PC-9 (cell line): Measurements from ENCODE around the gene SURF4. TPM values are rescaled to one million over a fixed set of nuclear protein-coding genes. Genes with fewer than 3 reads are reported as not detected.

Experiments used
- BruUV-seq: library from RNA; stranded (reverse); fragments of 400-500 nt; replicated peaks from 2 replicates; lab custom pipeline; 2021; lab: Mats Ljungman, UMichigan
- CTCF ChIA-PET: fragments of 300-600 bp; sonication (Branson Sonifier 250); formaldehyde crosslinking; loops from one replicate; lab custom pipeline; 2022; ENCODE audit warnings: antibody characterized with exemption; lab: Charles Lee
- POLR2A ChIA-PET: fragments of 300-600 bp; sonication (Branson Sonifier 250); formaldehyde crosslinking; loops from one replicate; lab custom pipeline; 2022; ENCODE audit warnings: antibody characterized with exemption; ENCODE audit not compliant: unreplicated experiment; lab: Charles Lee
- DNase-seq, 2 experiments: peaks; one replicate each; pipeline versions ENCODE4 v3.0.0 to v3.0.0-alpha.2; 2015 to 2022; ENCODE audit warnings: mixed read lengths in 1 of 2
- H2AFZ ChIP-seq: fragments of 200-600 bp; sonication (generic); 2 replicates; pipeline ENCODE4 v1.8.1; 2017; ENCODE audit warnings: antibody characterized with exemption
- H3F3A ChIP-seq: fragments of 200-600 bp; sonication (generic); 2 replicates; pipeline ENCODE4 v1.8.1; 2017; ENCODE audit warnings: antibody characterized with exemption, mild to moderate bottlenecking, low read depth; ENCODE audit not compliant: insufficient read depth
- H3K27ac ChIP-seq: fragments of 200-600 bp; sonication (generic); 2 replicates; pipeline ENCODE4 v1.6.1; 2016; ENCODE audit warnings: mixed run types
- H3K27me3 ChIP-seq: fragments of 200-600 bp; sonication (generic); 2 replicates; pipeline ENCODE4 v1.6.1; 2016; ENCODE audit warnings: low read depth, mixed run types; ENCODE audit not compliant: insufficient read depth
- H3K36me3 ChIP-seq: fragments of 200-600 bp; sonication (generic); 2 replicates; pipeline ENCODE4 v1.6.1; 2016; ENCODE audit warnings: low read depth, mixed run types
- H3K4me1 ChIP-seq: fragments of 200-600 bp; sonication (generic); replicated peaks from 2 replicates; pipeline ENCODE4 v1.6.1; 2016; ENCODE audit warnings: mixed run types; ENCODE audit not compliant: insufficient read depth
- H3K4me2 ChIP-seq: fragments of 200-600 bp; sonication (generic); 2 replicates; pipeline ENCODE4 v1.6.1; 2017; ENCODE audit warnings: mixed run types
- H3K4me3 ChIP-seq: fragments of 200-600 bp; sonication (generic); 2 replicates; pipeline ENCODE4 v1.6.1; 2016; ENCODE audit warnings: mixed run types
- H3K79me2 ChIP-seq: fragments of 200-600 bp; sonication (generic); 2 replicates; pipeline ENCODE4 v1.6.1; 2017; ENCODE audit warnings: low read depth, mixed run types
- H3K9me2 ChIP-seq: fragments of 200-600 bp; sonication (generic); 2 replicates; pipeline ENCODE4 v1.8.1; 2017; ENCODE audit warnings: mild to moderate bottlenecking; ENCODE audit not compliant: insufficient read depth
- H3K9me3 ChIP-seq: fragments of 200-600 bp; sonication (generic); 2 replicates; pipeline ENCODE4 v1.8.1; 2016; ENCODE audit warnings: low read depth; ENCODE audit not compliant: insufficient read depth
- H4K20me1 ChIP-seq: fragments of 200-600 bp; sonication (generic); 2 replicates; pipeline ENCODE4 v1.8.1; 2017; ENCODE audit not compliant: insufficient read depth
- EZH2 ChIP-seq: fragments of 200-600 bp; sonication (generic); IDR thresholded peaks from 2 replicates; pipeline ENCODE4 v1.8.0; 2017; ENCODE audit warnings: antibody characterized with exemption, low read depth
- intact Hi-C: fragments of 100-400 bp; cut with micrococcal nuclease; formaldehyde crosslinking; loops from one replicate; pipeline ENCODE4 v1.10.0; 2022; ENCODE audit not compliant: unreplicated experiment
- total RNA-seq: library from RNA; stranded (reverse); gene quantifications from 2 replicates; pipeline ENCODE4 v1.2.3, GENCODE V29; 2021
- TF ChIP-seq, protein P1 (sequence below): fragments of 200-600 bp; sonication (generic); conservative IDR thresholded peaks from 2 replicates; pipeline ENCODE4 v1.6.1; 2017; ENCODE audit warnings: mixed run types, antibody characterized with exemption, mild to moderate bottlenecking, moderate library complexity

The SURF4 gene
- total RNA-seq, 1 experiment from 2014 or later: 199 TPM

- intact Hi-C loops: no loop called here
- Histone ChIP-seq H3K4me2 (no peak overlapping the region), H3K79me2 (peaks cover 9% of the 10 kb centered on the region; the same call in 1 of the 2 replicates), H3F3A (peaks cover 36% of the 10 kb centered on the region), H3K27ac (no peak overlapping the region), H3K9me2 (no peaks in the 10 kb centered on the region), H4K20me1 (peaks cover 65% of the 10 kb centered on the region), H3K36me3 (peaks cover 37% of the 10 kb centered on the region), H3K4me1 (peaks cover 7% of the 10 kb centered on the region), H2AFZ (no peak overlapping the region), H3K4me3 (no peak overlapping the region), H3K27me3 (no peaks in the 10 kb centered on the region), H3K9me3 (no peaks in the 10 kb centered on the region)
- ChIA-PET CTCF (no interaction called here), POLR2A (no interaction called here)
- TF ChIP-seq EZH2: no peak
- TF ChIP-seq, protein P1, sequence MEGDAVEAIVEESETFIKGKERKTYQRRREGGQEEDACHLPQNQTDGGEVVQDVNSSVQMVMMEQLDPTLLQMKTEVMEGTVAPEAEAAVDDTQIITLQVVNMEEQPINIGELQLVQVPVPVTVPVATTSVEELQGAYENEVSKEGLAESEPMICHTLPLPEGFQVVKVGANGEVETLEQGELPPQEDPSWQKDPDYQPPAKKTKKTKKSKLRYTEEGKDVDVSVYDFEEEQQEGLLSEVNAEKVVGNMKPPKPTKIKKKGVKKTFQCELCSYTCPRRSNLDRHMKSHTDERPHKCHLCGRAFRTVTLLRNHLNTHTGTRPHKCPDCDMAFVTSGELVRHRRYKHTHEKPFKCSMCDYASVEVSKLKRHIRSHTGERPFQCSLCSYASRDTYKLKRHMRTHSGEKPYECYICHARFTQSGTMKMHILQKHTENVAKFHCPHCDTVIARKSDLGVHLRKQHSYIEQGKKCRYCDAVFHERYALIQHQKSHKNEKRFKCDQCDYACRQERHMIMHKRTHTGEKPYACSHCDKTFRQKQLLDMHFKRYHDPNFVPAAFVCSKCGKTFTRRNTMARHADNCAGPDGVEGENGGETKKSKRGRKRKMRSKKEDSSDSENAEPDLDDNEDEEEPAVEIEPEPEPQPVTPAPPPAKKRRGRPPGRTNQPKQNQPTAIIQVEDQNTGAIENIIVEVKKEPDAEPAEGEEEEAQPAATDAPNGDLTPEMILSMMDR: no peak
- BruUV-seq: no TSS peak
- DNase-seq: no peak
Measured at GRCh38 chr9:133361507-133362092, 14.3 kb downstream of the SURF4 start.

DNA sequence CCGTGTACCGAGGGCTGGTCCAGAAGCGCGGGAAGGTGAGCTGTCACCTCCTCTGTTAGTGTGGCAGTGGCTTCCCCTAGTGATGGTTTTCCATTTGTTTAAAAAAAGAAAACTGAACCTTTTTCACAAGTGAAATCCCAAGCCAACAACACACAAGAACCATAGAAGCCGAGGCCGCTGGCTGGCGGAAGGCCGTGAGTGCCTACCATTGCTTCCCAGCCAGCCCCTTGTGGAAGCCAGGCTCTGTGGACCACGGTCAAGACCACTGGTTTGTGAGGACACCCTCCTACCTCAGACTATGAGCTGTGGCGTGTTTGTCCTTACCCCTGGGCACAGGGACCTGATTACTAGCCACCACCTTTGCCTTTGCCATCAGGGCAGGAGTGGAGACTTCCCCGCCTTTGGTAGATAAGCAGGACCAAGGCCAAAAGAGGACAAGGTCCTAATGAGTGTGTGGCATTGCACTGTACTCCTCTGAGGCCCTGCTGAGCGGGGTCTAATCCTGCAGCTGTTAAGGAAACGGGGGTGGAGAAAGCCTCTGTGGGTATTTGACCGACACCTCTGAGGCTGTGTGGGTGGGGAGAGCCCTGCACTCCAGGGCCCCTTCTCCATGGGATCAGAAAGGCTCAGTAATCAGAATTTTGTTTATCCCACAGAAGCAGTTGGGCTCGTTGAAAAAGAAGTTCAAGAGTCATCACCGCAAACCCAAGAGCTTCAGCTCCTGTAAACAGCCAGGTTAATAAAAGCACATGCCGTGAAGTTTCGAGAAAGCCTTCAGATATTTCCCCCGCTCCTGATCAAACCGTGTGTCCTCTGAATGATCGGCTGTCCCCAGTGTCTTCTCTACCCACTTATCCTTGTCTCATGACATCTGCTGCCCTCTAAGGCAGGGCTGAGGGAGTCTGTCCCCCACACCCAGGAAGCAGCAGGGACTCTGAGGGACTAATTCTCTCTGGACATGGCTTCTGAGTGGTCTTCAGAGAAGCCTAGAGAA, 15.2 kb downstream of the SURF4 start:
- H2AFZ ChIP-seq: no peak overlapping the region
- no peak for DNase-seq
- H3K9me2 ChIP-seq: no peaks in the 10 kb centered on the region
- H3K9me3 ChIP-seq: no peaks in the 10 kb centered on the region
- peaks cover 56% of the 10 kb centered on the region for H4K20me1 ChIP-seq
- intact Hi-C loops: no loop called here
- ChIA-PET POLR2A (no interaction called here), CTCF (interaction anchor here (0.7 kb wide), 1 partner anchor 246 kb away, joined by 3 read pairs; no protein-coding TSS in a partner anchor)
- no peak overlapping the region for H3K4me3 ChIP-seq
- H3K79me2 ChIP-seq: peaks cover 13% of the 10 kb centered on the region
- TF ChIP-seq EZH2: no peak
- TF ChIP-seq, protein P1: no peak
- peaks cover 36% of the 10 kb centered on the region for H3F3A ChIP-seq
- peaks cover 7% of the 10 kb centered on the region for H3K4me1 ChIP-seq
- H3K27ac ChIP-seq: no peak overlapping the region
- H3K27me3 ChIP-seq: no peaks in the 10 kb centered on the region
- H3K36me3 ChIP-seq: peaks cover 29% of the 10 kb centered on the region
- no peak overlapping the region for H3K4me2 ChIP-seq
- no TSS peak for BruUV-seq

- Histone ChIP-seq H3K9me3 (no peaks in the 10 kb centered on the region), H3K27me3 (no peaks in the 10 kb centered on the region), H4K20me1 (peaks cover 46% of the 10 kb centered on the region), H3K27ac (no peak overlapping the region), H2AFZ (no peak overlapping the region), H3K9me2 (no peaks in the 10 kb centered on the region), H3K4me2 (no peak overlapping the region), H3K4me3 (no peak overlapping the region), H3K36me3 (peaks cover 21% of the 10 kb centered on the region), H3F3A (peaks cover 41% of the 10 kb centered on the region), H3K4me1 (peaks cover 16% of the 10 kb centered on the region), H3K79me2 (peaks cover 24% of the 10 kb centered on the region)
- no TSS peak for BruUV-seq
- POLR2A ChIA-PET: no interaction called here
- DNase-seq: no peak
- TF ChIP-seq, protein P1: peak; percentile 41; the same call in 1 of the 2 replicates
- no peak for TF ChIP-seq EZH2
- CTCF ChIA-PET: no interaction called here
- intact Hi-C loops: loop anchor here (5.0 kb wide), 1 partner anchor 128 kb away; no protein-coding TSS in a partner anchor
Measured at GRCh38 chr9:133359399-133360175, 16.3 kb downstream of the SURF4 start.
